GM12865 (cell line): ENCODE results near the gene CNMD.
"Not testable (repeated sequence)": the region's sequence is repeated elsewhere in the genome, so short reads cannot be mapped to it uniquely, and the experiment has no call there.

ENCODE experiments used
- DNase-seq: peaks from one replicate; pipeline ENCODE4 v3.0.0; 2010; ENCODE audit warnings: low read depth
- H3K4me3 ChIP-seq: 2 replicates; pipeline ENCODE4 v1.5.1; 2011; ENCODE audit warnings: mild to moderate bottlenecking, low read depth, low read length, control low read depth
- CTCF ChIP-seq: IDR thresholded peaks from 2 replicates; pipeline ENCODE4 v1.5.1; 2011; ENCODE audit warnings: low read length, control low read depth, low read depth, inconsistent platforms; ENCODE audit not compliant: insufficient read depth; ENCODE audit errors: missing control alignments

Gene CNMD

GRCh38 chr13:52737451-52737850 lies 2.2 kb downstream of the CNMD start:
- no peak overlapping the region for H3K4me3 ChIP-seq
- DNase-seq = no peak
- no peak for TF ChIP-seq CTCF

GRCh38 chr13:52736891-52737290 lies 2.7 kb downstream of the CNMD start:
- H3K4me3 ChIP-seq = no peak overlapping the region
- no peak for TF ChIP-seq CTCF
- no peak for DNase-seq

GRCh38 chr13:52734075-52734623 lies 5.5 kb downstream of the CNMD start:
- TF ChIP-seq CTCF = no peak
- no peak overlapping the region for H3K4me3 ChIP-seq
- DNase-seq = no peak

- no peak for DNase-seq
- TF ChIP-seq CTCF = no peak
- H3K4me3 ChIP-seq = no peak overlapping the region
Measured at GRCh38 chr13:52726258-52726657, 13.4 kb downstream of the CNMD start.

- no peak overlapping the region for H3K4me3 ChIP-seq
- no peak for DNase-seq
- no peak for TF ChIP-seq CTCF
Measured at GRCh38 chr13:52725302-52725701, 14.3 kb downstream of the CNMD start.

- DNase-seq = no peak
- no peak for TF ChIP-seq CTCF
- no peak overlapping the region for H3K4me3 ChIP-seq
Measured at GRCh38 chr13:52723181-52723580, 16.4 kb downstream of the CNMD start.

- not testable (repeated sequence) for DNase-seq, H3K4me3 ChIP-seq
Measured at GRCh38 chr13:52721356-52721755, 18.3 kb downstream of the CNMD start.

- not testable (repeated sequence) for H3K4me3 ChIP-seq, DNase-seq
Measured at GRCh38 chr13:52720904-52721303, 18.7 kb downstream of the CNMD start.
